G401.6 (cell line): ENCODE data around the gene FAM161B.
"Not testable (repeated sequence)": the region's sequence is repeated elsewhere in the genome, so short reads cannot be mapped to it uniquely, and the experiment has no call there.

ENCODE experiments used
- FAIRE-seq: peaks from 2 replicates; lab custom pipeline; 2012; peaks lifted over from hg19 to GRCh38; lab: Jason Lieb, UNC

The FAM161B gene

DNA sequence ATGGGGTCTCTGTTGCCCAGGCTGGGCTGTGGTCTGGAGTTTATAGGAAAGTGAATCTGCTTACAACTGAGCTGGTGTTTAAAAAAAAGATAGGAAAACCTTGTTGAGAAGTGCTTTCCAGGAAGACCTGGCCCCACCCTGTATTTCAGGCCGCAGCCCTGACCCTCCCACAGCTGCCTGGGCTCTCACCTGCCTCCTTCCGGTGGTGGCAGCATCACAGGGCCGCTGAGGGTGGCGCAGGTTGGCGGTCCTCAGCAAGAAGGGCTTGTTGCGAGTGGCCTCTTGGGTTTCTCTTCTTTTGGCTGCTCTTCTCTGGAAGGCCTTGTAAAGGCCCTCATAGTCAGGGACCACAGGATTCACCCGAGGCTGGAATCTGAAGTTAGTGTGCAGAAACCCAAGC, 7.7 kb downstream of the FAM161B start:
- no peak for FAIRE-seq

DNA sequence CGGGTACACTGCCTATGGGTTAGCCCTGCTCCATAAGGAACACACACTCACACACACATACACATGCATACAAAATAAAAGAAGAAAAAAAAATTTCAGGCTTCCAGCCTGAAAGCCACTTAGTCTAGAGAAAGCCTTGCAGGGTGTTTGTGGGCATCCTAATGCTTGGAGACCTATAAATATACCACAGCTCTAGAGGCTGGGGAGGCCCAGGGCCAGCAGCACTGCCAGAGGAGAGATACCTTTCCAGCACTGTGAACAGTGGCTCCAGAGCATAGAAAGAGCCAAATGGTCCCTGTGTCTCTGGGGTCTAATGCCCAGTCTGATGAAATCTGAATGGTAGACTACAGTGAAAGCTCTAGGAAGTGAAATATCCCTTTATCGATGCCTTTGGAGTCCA, 12.9 kb downstream of the FAM161B start:
- FAIRE-seq: no peak

DNA sequence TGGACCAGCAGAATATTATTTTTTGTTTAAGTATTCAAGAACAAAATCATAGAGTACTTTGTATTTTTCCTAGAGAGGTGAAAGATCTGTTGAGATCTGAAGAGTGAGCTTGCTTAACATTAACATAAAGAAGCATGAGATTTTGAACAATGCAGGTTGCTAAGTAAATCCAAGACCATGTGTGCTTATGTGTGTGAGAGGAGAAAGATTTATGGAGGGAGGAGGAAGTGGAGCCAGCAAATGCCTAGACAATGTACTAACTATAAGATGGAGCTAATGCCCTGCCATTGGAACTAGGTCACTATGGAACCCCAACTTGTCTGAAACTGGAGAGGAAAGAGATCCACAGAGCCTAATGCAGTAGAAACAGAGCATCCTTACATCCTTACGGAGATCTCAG, 13.3 kb downstream of the FAM161B start:
- no peak for FAIRE-seq

DNA sequence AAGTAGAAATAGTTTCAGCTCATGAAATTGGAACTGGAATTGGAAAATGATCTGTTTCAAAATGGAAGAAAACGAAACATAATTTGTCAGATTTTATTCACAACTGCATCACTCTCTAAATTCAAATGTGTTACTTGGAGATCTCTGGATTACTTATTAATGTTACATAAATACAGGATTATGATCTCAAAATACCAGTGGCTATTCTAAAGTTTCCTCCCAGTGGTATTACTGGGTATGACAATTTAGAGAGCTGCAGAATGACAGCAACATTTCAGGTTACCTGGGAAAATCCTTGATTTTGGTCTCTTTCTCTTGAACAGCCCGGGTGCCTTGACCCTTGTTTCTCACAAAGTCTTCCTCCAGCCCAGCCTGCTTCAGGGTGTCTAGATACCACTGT, 14.2 kb downstream of the FAM161B start:
- peak; percentile 63 for FAIRE-seq

DNA sequence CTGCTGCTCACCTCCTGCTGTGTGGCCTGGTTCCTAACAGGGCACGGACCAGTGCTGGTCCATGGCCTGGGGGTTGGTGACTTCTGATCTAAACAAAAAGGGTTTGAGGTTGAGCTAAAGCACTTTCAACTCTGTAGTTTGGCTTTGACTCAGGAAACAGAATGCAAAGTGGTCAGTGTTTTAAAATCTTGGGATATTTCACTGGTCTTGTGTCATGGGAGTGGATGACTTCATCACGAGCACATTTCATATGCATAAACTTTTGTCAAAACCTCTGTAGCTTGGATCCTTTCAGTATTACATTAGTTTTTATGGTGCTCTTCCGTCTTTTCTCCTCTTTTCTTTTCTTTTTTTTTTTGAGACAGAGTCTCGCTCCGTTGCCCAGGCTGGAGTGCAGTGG, 25.6 kb downstream of the FAM161B start:
- no peak for FAIRE-seq

DNA sequence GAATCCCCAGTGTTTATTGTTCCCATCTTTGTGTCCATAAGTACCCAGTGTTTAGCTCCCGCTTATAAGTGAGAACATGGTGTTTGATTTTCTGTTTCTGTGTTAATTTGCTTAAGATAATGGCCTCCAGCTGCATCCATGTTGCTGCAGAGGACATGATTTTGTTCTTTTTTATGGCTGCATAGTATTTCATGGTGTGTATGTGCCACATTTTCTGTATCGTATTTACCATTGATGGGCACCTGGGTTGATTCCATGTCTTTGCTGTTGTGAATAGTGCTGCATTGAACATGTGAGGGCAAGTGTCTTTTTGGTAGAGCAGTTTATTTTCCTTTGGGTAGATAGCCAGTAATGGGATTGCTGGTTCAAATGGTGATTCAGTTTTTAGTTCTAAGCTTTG, 30.4 kb downstream of the FAM161B start:
- FAIRE-seq: not testable (repeated sequence)

DNA sequence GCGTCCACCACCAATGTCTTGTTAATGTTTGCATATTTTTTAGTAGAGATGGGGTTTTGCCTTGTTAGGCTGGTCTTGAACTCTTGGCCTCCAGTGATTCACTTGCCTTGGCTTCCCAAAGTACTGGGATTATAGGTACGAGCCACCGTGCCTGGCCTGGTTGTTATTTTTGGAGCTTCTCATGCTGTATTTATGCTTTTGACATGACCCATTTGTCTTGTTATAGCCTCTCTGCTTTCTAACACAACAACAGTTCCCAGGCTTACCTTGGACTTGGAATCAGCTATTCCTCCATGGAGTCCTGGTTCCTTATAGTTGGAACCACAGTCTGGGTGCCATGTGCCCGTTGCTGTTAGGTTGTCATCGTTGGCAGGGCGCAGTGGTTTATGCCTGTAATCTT, 33.6 kb downstream of the FAM161B start:
- FAIRE-seq: no peak

DNA sequence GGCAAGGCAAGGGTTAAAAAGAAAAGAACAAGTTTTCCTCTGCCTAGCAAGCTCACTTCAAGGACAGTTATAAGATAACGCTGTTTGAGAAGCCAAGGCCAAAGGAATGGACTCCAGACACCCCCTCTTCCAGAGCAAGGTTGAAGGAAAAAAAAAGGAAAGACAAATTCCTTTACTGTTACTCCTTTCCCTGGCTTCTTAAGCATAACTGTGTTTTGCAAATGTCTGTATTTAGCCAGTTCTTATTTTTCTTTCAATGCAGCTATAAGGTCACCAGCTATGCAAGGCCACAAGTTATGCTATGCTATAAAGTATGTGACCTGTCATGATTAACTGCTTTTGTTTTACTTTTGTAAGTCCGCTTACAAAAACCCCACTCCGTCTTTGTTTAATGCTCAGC, 36.6 kb downstream of the FAM161B start:
- FAIRE-seq: no peak

DNA sequence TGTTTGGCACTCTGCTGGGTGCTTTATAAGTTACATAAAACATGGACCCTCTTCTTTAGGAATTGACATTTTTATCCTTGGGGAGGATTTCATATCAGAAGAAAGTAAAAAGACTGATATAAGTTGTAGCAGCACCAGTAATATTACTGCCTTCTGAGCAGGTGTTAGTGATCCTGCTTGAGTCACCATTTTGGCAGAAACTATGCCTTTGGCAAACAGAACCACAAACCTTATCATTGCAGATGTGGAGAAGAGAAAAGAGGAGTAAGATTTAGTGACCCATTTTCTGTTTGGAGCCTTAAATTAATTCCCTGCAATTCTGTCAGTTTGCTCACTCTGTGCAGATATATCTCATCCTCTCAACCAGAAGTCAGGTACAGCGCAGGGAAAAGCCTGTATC, 40.2 kb downstream of the FAM161B start:
- FAIRE-seq: no peak

DNA sequence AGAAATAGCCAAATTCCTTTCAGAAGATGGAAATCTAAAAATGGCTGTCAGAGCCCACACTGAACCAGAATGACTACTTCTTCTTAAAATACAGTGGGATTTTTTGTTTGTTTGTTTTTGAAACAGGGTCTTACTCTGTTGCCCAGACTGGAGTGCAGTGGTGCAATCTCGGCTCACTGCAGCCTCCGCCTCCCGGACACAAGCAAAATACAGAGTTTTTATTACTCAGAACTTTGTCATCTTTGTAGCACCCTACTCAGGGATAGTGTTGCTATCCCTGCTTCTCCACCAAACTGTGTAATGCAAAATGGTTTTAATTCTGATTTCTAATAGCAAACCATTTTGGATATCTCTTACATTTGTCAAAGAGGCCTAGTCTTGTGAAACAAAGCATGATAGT, 46.9 kb downstream of the FAM161B start:
- no peak for FAIRE-seq

DNA sequence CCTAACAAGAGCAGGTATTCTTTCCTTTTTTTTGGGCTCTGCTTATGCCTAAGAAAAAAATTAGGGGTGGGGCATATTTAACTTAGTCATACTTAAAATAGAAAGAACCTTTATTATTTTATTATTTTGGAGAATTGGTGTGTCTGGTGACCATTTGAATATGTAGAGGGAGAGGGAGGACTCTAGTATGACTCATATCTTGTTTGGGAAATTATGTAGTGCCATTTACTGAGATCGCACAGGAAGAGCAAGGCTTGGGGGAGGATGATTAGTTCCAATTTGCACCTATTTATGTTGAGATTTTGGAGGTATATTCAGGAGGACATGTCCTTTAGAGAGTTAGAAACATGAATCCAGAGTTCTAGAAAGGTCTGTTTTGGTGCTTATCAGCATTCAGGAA, 53.4 kb downstream of the FAM161B start:
- FAIRE-seq: no peak

DNA sequence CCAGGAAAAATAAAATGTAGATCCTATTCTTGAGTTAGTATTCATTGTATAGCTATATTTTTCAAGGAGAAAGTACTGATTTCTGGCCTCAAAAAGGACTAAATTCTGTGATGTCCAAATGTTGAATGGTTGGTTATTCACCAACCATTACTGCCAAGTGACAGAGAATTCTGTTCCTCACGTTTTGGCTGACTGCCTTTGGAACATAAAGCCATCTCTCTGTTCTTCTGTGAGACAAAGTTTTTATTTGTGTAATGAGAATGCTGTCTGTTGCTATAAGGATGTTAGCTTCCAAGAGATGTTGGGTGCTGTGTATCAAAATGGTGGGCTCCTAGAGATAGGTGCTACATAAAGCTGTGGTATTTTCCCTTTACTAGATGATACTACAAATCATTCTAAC, 54.0 kb downstream of the FAM161B start:
- no peak for FAIRE-seq

DNA sequence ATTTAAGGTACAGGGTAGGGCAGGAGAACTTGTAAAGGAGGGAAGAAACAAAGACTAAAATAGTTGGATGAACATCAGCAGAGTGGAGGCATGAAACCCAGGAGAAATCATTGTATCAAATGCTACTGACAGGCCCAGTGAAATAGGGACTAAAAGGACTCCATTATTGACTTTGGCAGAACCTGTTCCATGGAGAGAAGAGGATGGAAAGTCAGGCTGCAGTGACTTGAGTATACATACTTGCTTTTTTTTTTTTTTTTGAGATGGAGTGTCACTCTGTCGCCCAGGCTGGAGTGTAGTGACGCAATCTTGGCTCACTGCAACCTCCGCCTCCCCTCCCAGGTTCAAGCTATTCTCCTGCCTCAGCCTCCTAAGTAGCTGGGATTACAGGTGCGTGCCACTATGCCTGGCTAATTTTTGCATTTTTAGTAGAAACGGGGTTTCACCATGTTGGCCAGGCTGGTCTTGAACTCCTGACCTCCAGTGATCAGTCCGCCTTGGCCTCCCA, 55.7 kb downstream of the FAM161B start:
- FAIRE-seq: not testable (repeated sequence)

DNA sequence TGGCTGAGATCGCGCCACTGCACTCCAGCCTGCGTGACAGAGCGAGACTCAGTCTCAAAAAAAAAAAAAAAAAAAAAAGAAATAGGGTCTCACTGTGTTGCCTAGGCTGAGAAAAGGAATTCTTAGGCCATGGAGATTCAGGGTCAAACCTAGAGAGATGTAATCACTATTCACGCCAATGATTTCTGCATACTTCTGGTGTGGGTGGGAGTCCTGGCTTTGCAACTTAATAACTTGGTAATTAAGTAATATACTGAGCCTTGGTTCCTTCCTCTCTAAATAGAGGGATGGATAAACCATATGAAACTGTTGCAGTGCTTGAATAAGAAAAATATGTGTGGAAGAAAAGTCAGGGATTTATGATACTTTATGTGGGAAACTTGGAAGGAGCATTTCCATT, 60.5 kb downstream of the FAM161B start:
- FAIRE-seq: no peak

DNA sequence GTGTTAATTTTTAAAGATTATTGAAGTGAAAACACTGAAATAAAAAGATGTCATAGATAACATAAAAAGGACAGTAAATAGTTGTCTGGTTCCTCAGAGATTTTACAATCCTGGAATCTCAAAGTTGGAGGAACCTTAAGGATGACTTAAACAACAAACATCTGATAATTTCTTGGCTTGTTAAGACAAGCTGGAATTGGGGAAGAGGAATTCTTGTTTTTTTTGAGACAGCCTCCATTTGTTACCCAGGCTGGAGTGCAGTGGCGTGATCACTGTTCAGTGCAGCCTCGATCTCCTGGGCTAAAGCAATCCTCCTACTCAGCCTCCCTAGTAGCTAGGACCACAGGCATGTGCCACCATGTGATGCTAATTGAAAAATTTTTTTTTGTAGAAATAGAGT, 60.9 kb downstream of the FAM161B start:
- peak; percentile 55 for FAIRE-seq

DNA sequence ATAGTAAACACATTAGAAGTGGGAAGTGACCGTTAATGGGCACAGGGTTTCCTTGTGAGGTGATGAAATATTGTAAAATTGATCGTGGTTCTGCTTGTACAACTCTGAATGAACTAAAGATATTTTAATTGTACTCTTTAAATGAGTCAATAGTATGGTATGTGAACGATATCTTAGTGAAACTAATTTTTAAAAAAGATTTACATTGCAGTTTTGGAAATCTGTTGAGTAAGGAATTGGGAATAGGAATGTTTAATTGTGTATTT, 61.5 kb downstream of the FAM161B start:
- FAIRE-seq: peak; percentile 45

DNA sequence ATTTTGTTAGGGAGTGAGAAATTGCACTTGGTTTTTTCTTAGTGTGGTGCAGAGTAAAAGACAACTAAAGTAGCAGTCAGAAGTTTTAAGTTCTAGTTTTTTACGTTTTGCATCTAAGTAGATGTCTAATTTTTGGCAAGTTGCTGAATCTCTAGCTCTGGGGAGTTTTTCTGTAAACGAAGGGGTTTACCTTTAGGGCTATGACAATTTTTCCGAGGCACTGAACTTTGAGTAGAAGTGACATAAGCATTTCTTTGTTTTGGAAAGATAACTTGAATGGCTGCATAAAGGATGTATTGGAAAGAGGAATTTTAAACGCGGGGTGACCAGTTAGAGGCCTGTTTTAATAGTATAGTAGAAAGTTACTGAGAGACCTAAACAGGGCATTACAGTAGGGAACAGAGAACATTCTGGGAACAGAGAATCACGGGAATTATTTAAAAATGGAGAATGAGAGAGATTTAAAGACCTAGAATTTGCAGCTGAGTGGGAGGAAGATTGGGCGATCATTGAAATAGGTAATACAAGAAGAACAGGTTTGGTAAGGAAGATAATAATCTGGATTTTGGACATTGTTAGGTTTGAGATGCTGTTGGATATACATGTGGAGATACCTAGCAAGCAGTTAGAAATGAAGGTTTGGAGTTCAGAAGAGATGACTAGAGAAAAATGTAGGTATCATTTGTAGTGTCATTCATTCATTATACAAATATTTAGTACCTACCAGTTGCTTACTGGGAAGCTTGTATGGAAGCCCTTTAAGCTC, 62.0 kb downstream of the FAM161B start:
- no peak for FAIRE-seq

DNA sequence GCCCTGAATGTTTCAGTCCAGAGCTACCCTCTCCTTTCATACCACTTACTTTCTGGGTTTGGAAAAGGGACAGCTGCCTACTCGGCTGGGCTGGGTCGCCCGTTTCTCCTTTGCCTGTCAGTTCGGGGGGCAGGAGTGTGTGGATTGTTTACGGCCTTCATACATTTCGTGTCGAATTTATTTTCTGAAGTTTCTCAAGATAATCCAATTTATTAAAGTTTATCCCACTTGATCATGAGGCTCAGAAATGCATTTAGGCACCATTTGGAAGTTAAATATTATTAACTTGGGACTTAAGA, 62.6 kb downstream of the FAM161B start:
- FAIRE-seq: no peak

DNA sequence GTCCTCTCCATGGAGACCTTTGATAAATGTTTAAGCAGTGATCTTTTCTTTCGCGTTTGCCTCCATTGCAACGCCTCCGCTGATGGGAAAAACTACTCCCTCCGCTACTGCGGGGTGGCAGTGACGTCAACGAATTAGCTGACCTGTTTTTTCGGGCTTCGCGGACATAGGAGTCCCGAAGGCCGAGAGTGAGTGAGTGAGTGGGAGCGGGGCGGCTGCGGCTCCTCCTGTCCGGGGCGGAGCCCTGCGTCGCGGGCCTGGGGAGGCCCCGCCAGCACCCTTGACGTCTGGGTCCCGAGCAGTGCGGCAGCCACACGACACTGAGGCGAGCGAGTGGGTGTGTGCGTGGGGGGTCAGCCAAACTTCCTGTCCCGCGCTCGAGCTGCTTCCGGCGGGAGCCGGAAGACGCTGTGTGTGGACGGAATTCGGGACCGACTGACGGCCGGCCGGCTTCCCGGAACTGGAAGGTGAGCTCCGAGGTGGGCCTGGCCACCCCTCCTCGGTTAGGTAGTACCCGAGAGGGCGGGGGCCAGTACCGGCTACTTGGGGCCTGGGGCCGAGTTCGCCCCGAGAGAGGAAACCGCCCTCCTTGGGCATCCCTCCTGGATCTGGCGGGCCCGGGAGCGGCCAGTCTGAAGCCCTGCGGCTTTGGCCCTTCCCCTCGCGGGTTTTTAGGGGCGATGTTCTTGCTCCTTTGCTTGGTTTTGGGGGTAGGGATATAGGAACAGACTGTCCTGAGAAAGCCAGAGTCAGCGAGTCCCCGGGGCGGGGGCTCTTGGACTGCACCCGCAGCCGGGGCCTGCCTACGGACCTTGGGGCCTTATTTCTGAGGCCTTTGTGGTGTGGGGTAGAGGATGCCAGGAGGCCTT, 63.2 kb downstream of the FAM161B start, which contains the start of gene ZNF410:
ZNF410 (plus strand) TSS at position 411 of the 869 bp plus-strand sequence. CDS start 5,317 bp downstream, outside the sequence.
- FAIRE-seq: peak; percentile 96

DNA sequence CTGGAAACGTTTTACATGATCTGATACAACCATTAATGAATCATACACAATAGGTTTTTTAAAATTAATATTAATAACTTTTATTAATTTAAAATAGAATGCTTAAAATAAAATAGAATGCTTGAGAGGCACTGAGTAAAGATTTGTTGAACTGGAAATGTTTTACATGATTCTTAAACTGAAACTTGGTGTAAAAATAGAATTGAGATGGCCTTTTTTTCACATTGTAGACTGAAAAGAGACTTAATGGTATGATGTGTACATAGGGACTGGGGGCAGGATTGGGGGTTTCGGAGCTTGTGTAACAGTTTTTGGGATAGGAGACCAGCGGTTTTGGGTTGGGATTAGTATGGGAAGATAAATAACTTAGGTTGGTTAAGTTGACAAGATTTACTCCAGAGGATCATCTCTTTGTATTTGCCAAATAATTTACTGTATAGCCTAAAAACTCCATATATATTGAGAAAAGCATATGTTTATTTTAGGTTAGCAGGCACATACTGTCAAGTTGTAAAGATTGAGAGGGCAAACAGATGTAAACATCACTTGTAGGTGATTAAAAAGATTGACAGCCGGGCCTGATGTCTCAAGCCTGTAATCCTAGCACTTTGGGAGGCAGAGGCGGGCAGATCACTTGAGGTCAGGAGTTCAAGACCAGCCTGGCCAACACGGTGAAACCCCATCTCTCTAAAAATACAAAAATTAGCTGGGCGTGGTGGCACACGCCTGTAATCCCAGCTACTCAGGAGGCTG, 65.3 kb downstream of the FAM161B start:
- FAIRE-seq: peak; percentile 89
